Omental fat pad (tissue), 4 donors: Measurements from ENCODE around the gene SCEL. TPM values are rescaled to one million over a fixed set of nuclear protein-coding genes. Genes with fewer than 3 reads are reported as not detected.

Experiments used
- ATAC-seq: fragments of 150-250 bp; one replicate; pipeline ENCODE4 v1.9.1; 2016; ENCODE audit warnings: mild to moderate bottlenecking, moderate library complexity; ENCODE audit not compliant: low FRiP score
- DNase-seq: peaks from one replicate; pipeline ENCODE4 v3.0.0-alpha.2; 2019; ENCODE audit warnings: low spot score
- small RNA-seq: library from RNA; depleted of rRNA; stranded (forward); fragments of <200 nt; gene quantifications from one replicate; pipeline ENCODE3, GENCODE V24; 2016
- total RNA-seq, 4 donors: library from RNA; depleted of rRNA; stranded (reverse); fragments of >200 nt; gene quantifications; one replicate each; pipeline ENCODE4 v1.1.0, GENCODE V29; 2016
- TF ChIP-seq, protein P1 (sequence below), 3 donors: fragments of 450-650 bp; IDR thresholded peaks; one replicate each; pipeline ENCODE4 v1.5.1; 2016 to 2017; ENCODE audit warnings: antibody characterized with exemption in 3 of 3, mild to moderate bottlenecking in 3 of 3, moderate library complexity in 2 of 3

Gene SCEL
- total RNA-seq, 4 donors from 2014 or later: 0.94 to 6.9 (median 4.1) TPM

DNA sequence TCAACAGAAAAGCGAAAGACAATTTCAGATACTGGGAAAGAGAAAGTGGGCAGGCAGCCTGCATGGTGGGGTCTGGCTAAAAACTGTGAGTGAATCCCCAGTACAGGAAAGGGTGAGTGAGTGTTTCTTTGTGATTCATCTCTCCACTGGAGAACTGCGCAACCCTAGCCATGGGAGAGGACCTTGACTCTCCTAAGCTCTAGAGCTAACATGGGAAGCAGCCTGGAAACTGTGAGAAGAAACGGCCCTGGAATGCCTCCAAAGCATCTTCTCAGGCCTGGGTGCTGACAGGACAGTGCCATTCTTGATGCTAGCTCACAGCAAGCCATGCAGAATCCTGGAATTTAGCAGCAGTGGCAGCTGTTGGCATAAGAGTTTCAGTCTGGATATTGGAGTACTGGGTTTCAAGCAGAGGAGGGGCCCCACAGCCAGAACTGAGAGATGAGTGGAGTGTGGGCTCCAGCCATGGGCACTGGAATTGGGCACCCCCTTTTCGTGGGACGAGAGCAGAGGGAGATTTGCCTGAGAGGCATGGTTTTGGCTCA, 143.3 kb downstream of the SCEL start:
- DNase-seq (no peak), ATAC-seq (no peak)
- TF ChIP-seq, protein P1, sequence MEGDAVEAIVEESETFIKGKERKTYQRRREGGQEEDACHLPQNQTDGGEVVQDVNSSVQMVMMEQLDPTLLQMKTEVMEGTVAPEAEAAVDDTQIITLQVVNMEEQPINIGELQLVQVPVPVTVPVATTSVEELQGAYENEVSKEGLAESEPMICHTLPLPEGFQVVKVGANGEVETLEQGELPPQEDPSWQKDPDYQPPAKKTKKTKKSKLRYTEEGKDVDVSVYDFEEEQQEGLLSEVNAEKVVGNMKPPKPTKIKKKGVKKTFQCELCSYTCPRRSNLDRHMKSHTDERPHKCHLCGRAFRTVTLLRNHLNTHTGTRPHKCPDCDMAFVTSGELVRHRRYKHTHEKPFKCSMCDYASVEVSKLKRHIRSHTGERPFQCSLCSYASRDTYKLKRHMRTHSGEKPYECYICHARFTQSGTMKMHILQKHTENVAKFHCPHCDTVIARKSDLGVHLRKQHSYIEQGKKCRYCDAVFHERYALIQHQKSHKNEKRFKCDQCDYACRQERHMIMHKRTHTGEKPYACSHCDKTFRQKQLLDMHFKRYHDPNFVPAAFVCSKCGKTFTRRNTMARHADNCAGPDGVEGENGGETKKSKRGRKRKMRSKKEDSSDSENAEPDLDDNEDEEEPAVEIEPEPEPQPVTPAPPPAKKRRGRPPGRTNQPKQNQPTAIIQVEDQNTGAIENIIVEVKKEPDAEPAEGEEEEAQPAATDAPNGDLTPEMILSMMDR (IDR thresholded peaks at IDR 0.05): no peak

DNA sequence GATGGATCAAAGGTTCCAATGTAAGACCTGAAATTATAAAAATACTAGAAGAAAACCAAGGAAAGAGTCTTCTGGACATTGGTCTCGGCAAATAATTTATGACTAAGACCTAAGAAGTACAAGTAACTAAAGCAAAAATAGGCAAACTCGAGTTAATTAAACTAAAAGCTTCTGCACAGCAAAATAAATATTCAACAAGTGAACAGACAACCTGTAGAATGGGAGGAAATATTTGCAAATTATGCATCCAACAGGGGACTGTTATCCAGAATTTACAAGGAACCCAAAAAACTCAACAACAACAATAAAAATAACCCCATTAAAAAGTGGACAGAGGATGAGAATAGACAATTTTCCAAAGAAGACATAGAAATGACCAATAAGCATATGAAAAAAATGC, 152.3 kb downstream of the SCEL start:
- no peak for ATAC-seq
- TF ChIP-seq, protein P1 (IDR thresholded peaks at IDR 0.05): no peak
- no peak for DNase-seq

DNA sequence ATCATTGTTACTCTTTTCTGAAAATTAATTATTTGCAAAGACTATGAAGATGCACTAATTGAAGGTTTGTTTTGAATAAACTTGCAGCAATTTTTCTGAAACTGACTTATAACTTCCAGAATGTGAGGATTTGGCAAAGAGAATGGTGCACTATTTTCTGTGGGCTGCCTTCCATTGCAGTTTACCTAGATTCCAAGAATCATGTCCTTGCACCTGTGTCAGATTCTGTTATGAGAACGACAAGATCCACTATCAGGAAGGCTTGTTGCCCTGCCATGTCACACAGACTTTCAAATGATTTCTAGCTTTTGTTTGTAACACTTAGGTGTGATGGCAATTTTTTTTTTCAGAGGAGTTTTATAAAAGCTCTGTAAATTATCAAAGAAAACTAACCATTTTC, 156.4 kb downstream of the SCEL start:
- no peak for ATAC-seq
- DNase-seq: no peak

DNA sequence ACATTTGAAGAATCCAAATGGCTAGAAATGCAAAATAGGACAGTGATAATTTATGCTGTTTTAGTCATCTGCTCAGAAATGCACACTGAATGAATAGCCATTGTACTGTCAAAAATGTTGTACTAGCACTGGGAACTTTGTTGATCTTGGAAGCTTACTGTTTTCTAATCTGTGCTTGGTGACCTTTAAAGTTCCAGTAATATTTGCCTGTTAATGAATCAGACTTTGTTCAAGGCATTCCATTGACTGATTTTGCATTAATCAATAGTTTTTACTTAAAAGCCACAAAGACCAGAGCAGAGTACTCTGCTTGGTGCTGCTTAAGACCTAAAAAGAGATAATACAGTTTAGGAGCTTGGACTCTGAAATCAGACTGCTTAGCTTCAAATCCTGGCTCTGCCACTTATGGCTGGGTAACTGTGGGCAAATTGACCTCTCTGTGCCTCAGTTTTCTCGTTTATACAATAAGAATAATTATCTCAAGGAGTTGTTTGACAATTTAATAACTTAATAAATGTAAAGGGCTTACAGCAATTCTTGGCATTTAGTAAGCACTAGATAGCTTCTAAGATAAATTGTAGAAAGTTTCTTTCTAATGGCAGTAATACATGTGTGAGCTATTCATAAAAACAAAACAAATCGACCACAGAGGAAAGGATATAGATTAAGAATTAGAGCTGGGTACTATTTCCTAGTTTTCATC, 157.4 kb downstream of the SCEL start:
- ATAC-seq (no peak), DNase-seq (no peak)
- TF ChIP-seq, protein P1 (IDR thresholded peaks at IDR 0.05): no peak

More for the DNA sequence above, 156.4 kb downstream of the SCEL start:
- TF ChIP-seq, protein P1 (IDR thresholded peaks at IDR 0.05): no peak

DNA sequence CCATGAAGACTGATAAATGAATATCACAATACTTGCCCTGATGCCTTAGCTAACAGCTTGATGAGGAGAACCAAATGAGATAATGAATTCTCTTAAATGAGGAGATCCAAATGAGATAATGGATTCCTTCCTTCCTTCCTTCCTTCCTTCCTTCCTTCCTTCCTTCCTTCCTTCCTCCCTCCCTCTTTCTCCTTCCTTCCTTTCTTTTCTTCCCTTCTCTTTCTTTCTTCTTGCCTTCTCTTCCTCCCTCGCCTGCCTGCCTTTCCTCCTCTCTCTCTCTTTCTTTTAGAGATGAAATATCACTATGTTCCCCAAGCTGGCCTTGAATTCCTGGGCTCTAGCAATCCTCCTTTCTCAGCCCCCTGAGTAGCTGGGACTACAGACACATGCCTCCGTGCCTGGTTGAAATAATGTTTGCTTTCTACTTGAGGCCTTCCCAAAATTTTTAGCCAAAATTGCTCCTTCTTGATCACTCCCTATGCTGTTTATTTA, 158.0 kb downstream of the SCEL start:
- no peak for ATAC-seq
- TF ChIP-seq, protein P1 (IDR thresholded peaks at IDR 0.05): no peak

More for the DNA sequence above, 158.0 kb downstream of the SCEL start:
- no peak for DNase-seq

Small RNAs within 50 kb of the gene (small RNA-seq; reads per million reads assigned to genes)
- gene RNY3P7: not detected
- not detected for gene SPTLC1P5

Other genes with a start within 250 kb of the SCEL start
- gene MYCBP2, start 208.6 kb upstream of the SCEL start, total RNA-seq: 100 to 1,000 TPM; 152 to 277 (median 223) TPM
- 1 to 10 TPM; 1.3 to 9.8 (median 4.9) TPM for gene SLAIN1, start 162.0 kb downstream of the SCEL start, total RNA-seq